Body of pancreas (tissue), 4 donors: ENCODE data around the gene ADGRB3.

Experiments
- POLR2A ChIP-seq, 3 donors: fragments of 450-650 bp; IDR thresholded peaks; one replicate each; pipeline ENCODE4 v1.6.1; 2016; ENCODE audit warnings: antibody characterized with exemption in 3 of 3, mild to moderate bottlenecking in 2 of 3
- TF ChIP-seq, protein P1 (sequence below), 7 experiments: fragments of 450-650 bp in 4 of 7; fragments of 200-600 bp in 3 of 7; sonication (generic) in 3 of 7; IDR thresholded peaks; one replicate each; pipeline ENCODE4 v1.5.1; 2016 to 2019; ENCODE audit warnings: antibody characterized with exemption in 7 of 7

DNA sequence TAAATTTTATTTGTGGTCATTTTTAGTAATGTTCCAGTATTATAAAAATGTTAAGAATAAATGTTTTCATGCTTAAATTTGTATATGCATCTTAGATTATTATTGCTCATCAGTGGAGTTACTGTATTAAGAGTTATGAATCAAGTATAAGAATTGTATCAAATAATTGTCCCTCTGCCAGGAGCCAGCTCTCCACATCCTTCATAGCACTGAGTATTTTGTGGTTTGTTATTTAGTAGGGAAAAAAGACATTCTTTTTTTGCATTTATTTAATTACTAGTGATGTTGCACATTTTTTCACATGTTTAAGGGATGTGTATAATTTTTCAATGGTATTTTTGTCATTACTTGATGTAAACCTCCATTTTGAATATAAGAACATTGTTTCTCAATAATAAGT lies 102.0 kb downstream of the ADGRB3 start:
- TF ChIP-seq, protein P1, sequence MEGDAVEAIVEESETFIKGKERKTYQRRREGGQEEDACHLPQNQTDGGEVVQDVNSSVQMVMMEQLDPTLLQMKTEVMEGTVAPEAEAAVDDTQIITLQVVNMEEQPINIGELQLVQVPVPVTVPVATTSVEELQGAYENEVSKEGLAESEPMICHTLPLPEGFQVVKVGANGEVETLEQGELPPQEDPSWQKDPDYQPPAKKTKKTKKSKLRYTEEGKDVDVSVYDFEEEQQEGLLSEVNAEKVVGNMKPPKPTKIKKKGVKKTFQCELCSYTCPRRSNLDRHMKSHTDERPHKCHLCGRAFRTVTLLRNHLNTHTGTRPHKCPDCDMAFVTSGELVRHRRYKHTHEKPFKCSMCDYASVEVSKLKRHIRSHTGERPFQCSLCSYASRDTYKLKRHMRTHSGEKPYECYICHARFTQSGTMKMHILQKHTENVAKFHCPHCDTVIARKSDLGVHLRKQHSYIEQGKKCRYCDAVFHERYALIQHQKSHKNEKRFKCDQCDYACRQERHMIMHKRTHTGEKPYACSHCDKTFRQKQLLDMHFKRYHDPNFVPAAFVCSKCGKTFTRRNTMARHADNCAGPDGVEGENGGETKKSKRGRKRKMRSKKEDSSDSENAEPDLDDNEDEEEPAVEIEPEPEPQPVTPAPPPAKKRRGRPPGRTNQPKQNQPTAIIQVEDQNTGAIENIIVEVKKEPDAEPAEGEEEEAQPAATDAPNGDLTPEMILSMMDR (IDR thresholded peaks at IDR 0.05), result no peak
- TF ChIP-seq POLR2A (IDR thresholded peaks at IDR 0.05), result no peak
